SK-N-SH (cell line): ENCODE data around the gene IL11. TPM values are rescaled to one million over a fixed set of nuclear protein-coding genes. Genes with fewer than 3 reads are reported as not detected.

ENCODE experiments used
- CTCF ChIA-PET: fragments of 300-600, 350-600 bp; formaldehyde crosslinking; extraction: SDS; loops from one replicate; lab custom pipeline; 2021; lab: Yijun Ruan, JAX
- POLR2A ChIA-PET: fragments of 350-600 bp; sonication (Branson Sonifier 250); formaldehyde crosslinking; extraction: SDS; loops from one replicate; lab custom pipeline; 2020; ENCODE audit warnings: antibody characterized with exemption, inconsistent platforms; lab: Yijun Ruan, JAX
- DNase-seq: peaks from one replicate; pipeline ENCODE4 v3.0.0; 2012
- H2AFZ ChIP-seq: fragments of 200-600 bp; sonication (generic); 2 replicates; pipeline ENCODE4 v1.8.1; 2016; ENCODE audit warnings: antibody characterized with exemption, mild to moderate bottlenecking, low read depth
- H3F3A ChIP-seq: fragments of 200-600 bp; sonication (generic); replicated peaks from 2 replicates; pipeline ENCODE3; 2016; ENCODE audit warnings: antibody characterized with exemption, mild to moderate bottlenecking; ENCODE audit not compliant: insufficient read depth
- H3K27ac ChIP-seq, 2 experiments: fragments of 200-500 bp in 1 of 2; fragments of 200-600 bp in 1 of 2; sonication (Bioruptor generic) in 1 of 2; sonication (generic), shearing (Covaris generic) in 1 of 2; 2 replicates each; pipeline versions ENCODE4 v1.5.1 to v1.6.1; 2014 to 2016; ENCODE audit warnings: low read depth in 2 of 2, inconsistent platforms in 1 of 2, low read length in 1 of 2, mild to moderate bottlenecking in 1 of 2, mixed read lengths in 1 of 2
- H3K27me3 ChIP-seq: fragments of 200-600 bp; sonication (generic), shearing (Covaris generic); 2 replicates; pipeline ENCODE4 v1.6.1; 2016; ENCODE audit warnings: mixed run types; ENCODE audit not compliant: insufficient read depth
- H3K36me3 ChIP-seq, 2 experiments: fragments of 200-500 bp in 1 of 2; fragments of 200-600 bp in 1 of 2; sonication (Bioruptor generic) in 1 of 2; sonication (generic) in 1 of 2; replicated peaks in 1 of 2; 2 replicates each; pipeline versions ENCODE3 to v1.5.1; 2014 to 2016; ENCODE audit warnings: low read length in 1 of 2, mild to moderate bottlenecking in 1 of 2; ENCODE audit not compliant: insufficient read depth in 2 of 2, control insufficient read depth in 1 of 2
- H3K4me1 ChIP-seq, 2 experiments: fragments of 200-500 bp in 1 of 2; fragments of 200-600 bp in 1 of 2; sonication (Bioruptor generic) in 1 of 2; sonication (generic), shearing (Covaris generic) in 1 of 2; 2 replicates each; pipeline versions ENCODE4 v1.5.1 to v1.6.1; 2014 to 2016; ENCODE audit warnings: low read depth in 1 of 2, low read length in 1 of 2, mixed run types in 1 of 2; ENCODE audit not compliant: insufficient read depth in 2 of 2, control insufficient read depth in 1 of 2
- H3K4me2 ChIP-seq: fragments of 200-600 bp; sonication (generic), shearing (Covaris generic); 2 replicates; pipeline ENCODE4 v1.6.1; 2017; ENCODE audit warnings: mixed run types
- H3K4me3 ChIP-seq, 2 experiments: fragments of 200-500 bp in 1 of 2; fragments of 200-600 bp in 1 of 2; sonication (Bioruptor generic) in 1 of 2; sonication (generic), shearing (Covaris generic) in 1 of 2; 2 replicates each; pipeline versions ENCODE4 v1.5.1 to v1.8.1; 2014 to 2016; ENCODE audit warnings: low read depth in 2 of 2, inconsistent platforms in 1 of 2, low read length in 1 of 2, mild to moderate bottlenecking in 1 of 2, mixed read lengths in 1 of 2, moderate library complexity in 1 of 2
- H3K79me2 ChIP-seq: fragments of 200-600 bp; sonication (generic); 2 replicates; pipeline ENCODE4 v1.8.1; 2017; ENCODE audit warnings: mild to moderate bottlenecking; ENCODE audit not compliant: insufficient read depth
- H3K9ac ChIP-seq: fragments of 200-600 bp; sonication (generic); 2 replicates; pipeline ENCODE4 v1.6.1; 2017; ENCODE audit warnings: mixed run types
- H3K9me2 ChIP-seq: fragments of 200-600 bp; sonication (generic); 2 replicates; pipeline ENCODE4 v1.6.1; 2017; ENCODE audit warnings: mixed run types
- H3K9me3 ChIP-seq: fragments of 200-600 bp; sonication (generic); 2 replicates; pipeline ENCODE4 v1.6.1; 2017; ENCODE audit warnings: mixed run types, mild to moderate bottlenecking, moderate library complexity
- H4K20me1 ChIP-seq: fragments of 200-600 bp; sonication (generic); 2 replicates; pipeline ENCODE4 v1.6.1; 2017; ENCODE audit warnings: mild to moderate bottlenecking, mixed run types; ENCODE audit not compliant: insufficient read depth
- EP300 ChIP-seq, 2 experiments: IDR thresholded peaks; 2 replicates each; pipeline versions ENCODE4 v1.4.0 to v1.6.1; 2012; ENCODE audit warnings: borderline replicate concordance in 1 of 2, low read depth in 1 of 2, low read length in 1 of 2
- FOSL2 ChIP-seq: IDR thresholded peaks from 2 replicates; pipeline ENCODE4 v1.4.0; 2012; ENCODE audit warnings: low read depth, mild to moderate bottlenecking, moderate library complexity, borderline replicate concordance
- FOXJ3 ChIP-seq: sonication (generic); formaldehyde crosslinking; IDR thresholded peaks from 2 replicates; pipeline ENCODE4 v1.5.1; 2020; ENCODE audit warnings: mild to moderate bottlenecking, missing genetic modification reagents
- FOXM1 ChIP-seq: IDR thresholded peaks from 2 replicates; pipeline ENCODE4 v1.4.0; 2012; ENCODE audit warnings: low read depth, mild to moderate bottlenecking
- GABPA ChIP-seq: IDR thresholded peaks from 2 replicates; pipeline ENCODE4 v1.4.0; 2012; ENCODE audit warnings: low read depth, mild to moderate bottlenecking
- MEF2A ChIP-seq: IDR thresholded peaks from 2 replicates; pipeline ENCODE4 v1.4.0; 2012; ENCODE audit warnings: low read depth, borderline replicate concordance
- MXI1 ChIP-seq: IDR thresholded peaks from 2 replicates; pipeline ENCODE4 v1.6.1; 2012; ENCODE audit warnings: mild to moderate bottlenecking, low read depth, low read length, improper control_type of control experiment
- NFIC ChIP-seq: IDR thresholded peaks from 2 replicates; pipeline ENCODE4 v1.4.0; 2012; ENCODE audit warnings: borderline replicate concordance
- POLR2AphosphoS5 ChIP-seq: IDR thresholded peaks from 2 replicates; pipeline ENCODE4 v1.6.1; 2012; ENCODE audit warnings: low read depth, low read length
- RAD21 ChIP-seq: IDR thresholded peaks from 2 replicates; pipeline ENCODE4 v1.6.1; 2012; ENCODE audit warnings: mild to moderate bottlenecking, low read length
- RCOR1 ChIP-seq: fragments of 150-350 bp; IDR thresholded peaks from 2 replicates; pipeline ENCODE4 v1.6.1; 2017; ENCODE audit warnings: antibody characterized with exemption, low read length
- REST ChIP-seq: IDR thresholded peaks from 2 replicates; pipeline ENCODE4 v1.6.1; 2012; ENCODE audit warnings: mild to moderate bottlenecking, low read depth, low read length, moderate library complexity
- RXRA ChIP-seq: IDR thresholded peaks from 2 replicates; pipeline ENCODE4 v1.4.0; 2012; ENCODE audit warnings: low read depth, mild to moderate bottlenecking, borderline replicate concordance
- SMC3 ChIP-seq: IDR thresholded peaks from 2 replicates; pipeline ENCODE4 v1.6.1; 2012; ENCODE audit warnings: low read depth, low read length, improper control_type of control experiment
- TAF1 ChIP-seq: IDR thresholded peaks from 2 replicates; pipeline ENCODE4 v1.6.1; 2012; ENCODE audit warnings: low read depth, mild to moderate bottlenecking, low read length, moderate library complexity, borderline replicate concordance
- USF1 ChIP-seq: IDR thresholded peaks from 2 replicates; pipeline ENCODE4 v1.4.0; 2012; ENCODE audit warnings: low read depth, borderline replicate concordance
- WGBS: methylation state at CpG from one replicate; pipeline ENCODE4 v1.1.6; 2017; ENCODE audit warnings: low lambda C conversion rate; 5-methylcytosine and 5-hydroxymethylcytosine counted together
- polyA plus RNA-seq, 3 experiments: library from polyadenylated mRNA; depleted of rRNA; stranded (reverse); fragments of >200 nt; gene quantifications; 2 replicates each; pipeline ENCODE4 v1.2.3, GENCODE V29; 2012

IL11 gene
- polyA plus RNA-seq, 1 of the 3 experiments (the other 2 are of a cell fraction), result 13.2 TPM

GRCh38 chr19:55373306-55373992 lies 3.2 kb upstream of the IL11 start:
- peak overlapping the region; percentile 72; the same call in 1 of the 2 replicates for H2AFZ ChIP-seq
- no peaks in the 10 kb centered on the region for H3K27me3 ChIP-seq
- DNase-seq, result no peak
- ChIA-PET POLR2A (no interaction called here), CTCF (interaction anchor here (0.6 to 3.1 kb wide), 4 partner anchors 10 to 249 kb away, joined by 3 to 12 read pairs (median 3); partner anchors contain the start of gene TMEM238)
- 71% methylated on average over 8 of the region's 9 CpGs for WGBS
- peak overlapping the region; percentile 11; the same call in 1 of the 2 replicates for H3K9ac ChIP-seq
- peak overlapping the region; percentile 60; the same call in 1 of the 2 replicates for H3K4me2 ChIP-seq
- H3K4me1 ChIP-seq, result peaks cover 24 to 28% of the 10 kb centered on the region in 2 experiments; a peak in 3 of 4 replicates
- no peak overlapping the region for H3K4me3 ChIP-seq
- no peaks in the 10 kb centered on the region for H3K36me3 ChIP-seq
- H3F3A ChIP-seq, result peaks cover 20% of the 10 kb centered on the region
- H3K9me3 ChIP-seq, result no peaks in the 10 kb centered on the region
- peak overlapping the region in 1 of 2 experiments; percentile 46; a peak in 2 of 4 replicates for H3K27ac ChIP-seq
- H3K79me2 ChIP-seq, result peaks cover 14% of the 10 kb centered on the region
- TF ChIP-seq GABPA (no peak), MXI1 (no peak), USF1 (no peak), MEF2A (no peak)
- H4K20me1 ChIP-seq, result no peaks in the 10 kb centered on the region
- no peaks in the 10 kb centered on the region for H3K9me2 ChIP-seq

- Histone ChIP-seq H3K27me3 (no peaks in the 10 kb centered on the region), H3K9me2 (no peaks in the 10 kb centered on the region), H3F3A (peaks cover 20% of the 10 kb centered on the region), H3K9me3 (no peaks in the 10 kb centered on the region), H3K9ac (peak overlapping the region; percentile 34; the same call in 1 of the 2 replicates), H3K4me3 (no peak overlapping the region), H4K20me1 (no peaks in the 10 kb centered on the region), H3K4me2 (peak overlapping the region; percentile 60; the same call in 1 of the 2 replicates), H3K4me1 (peaks cover 26 to 28% of the 10 kb centered on the region in 2 experiments; a peak in 3 of 4 replicates), H2AFZ (no peak overlapping the region), H3K79me2 (peaks cover 14% of the 10 kb centered on the region), H3K27ac (peak overlapping the region in 1 of 2 experiments; percentile 38; a peak in 1 of 4 replicates), H3K36me3 (no peaks in the 10 kb centered on the region)
- TF ChIP-seq FOXJ3 (CRISPR knock-in tag), result no peak
- TF ChIP-seq RAD21, result no peak
- TF ChIP-seq RXRA, result no peak
- TF ChIP-seq MXI1, result no peak
- TF ChIP-seq SMC3, result no peak
- TF ChIP-seq EP300 (IDR thresholded peaks at IDR 0.05; ENCODE audit: borderline replicate concordance in 1 of 2, low read depth in 1 of 2, low read length in 1 of 2), result peak in 1 of 2 experiments; percentile 49; a peak in 1 of 4 replicates
- TF ChIP-seq FOSL2, result peak; percentile 45; the same call in 1 of the 2 replicates
- no peak for TF ChIP-seq TAF1
- TF ChIP-seq POLR2AphosphoS5, result no peak
- TF ChIP-seq FOXM1, result no peak
- TF ChIP-seq REST, result no peak
- TF ChIP-seq RCOR1, result no peak
- TF ChIP-seq NFIC, result 0 out of 2 replicates have a peak, but pooled peaks have one; percentile 46
- POLR2A ChIA-PET, result interaction anchor here (1.0 kb wide), 1 partner anchor 35 kb away, joined by 3 read pairs; the partner anchor contains the start of gene UBE2S
- CTCF ChIA-PET, result interaction anchor here (0.6 to 3.1 kb wide), 4 partner anchors 11 to 250 kb away, joined by 3 to 12 read pairs (median 3); partner anchors contain the start of gene TMEM238
- DNase-seq, result peak; percentile 64
- 49% methylated on average over 21 of the region's 24 CpGs for WGBS
Measured at GRCh38 chr19:55372316-55373081, 2.2 kb upstream of the IL11 start.
